Activated CD8-positive, alpha-beta T cell treated with anti-CD3 and anti-CD28 coated beads for 36 hours (primary cell): ENCODE measurements around the gene DACT3. TPM values are rescaled to one million over a fixed set of nuclear protein-coding genes. Genes with fewer than 3 reads are reported as not detected.

ENCODE experiments used
- ATAC-seq: fragments of 200-7000 bp; cut with Tn5 transposase; one replicate; pipeline ENCODE4 v1.10.0; 2021; ENCODE audit warnings: mild to moderate bottlenecking, moderate library complexity
- CTCF ChIA-PET: fragments of 350-600 bp; sonication (Branson Sonifier 250); formaldehyde crosslinking; loops from one replicate; lab custom pipeline; 2021; ENCODE audit warnings: antibody characterized with exemption; lab: Charles Lee
- POLR2A ChIA-PET: fragments of 350-600 bp; sonication (Branson Sonifier 250); formaldehyde crosslinking; loops from one replicate; lab custom pipeline; 2021; ENCODE audit warnings: antibody characterized with exemption; lab: Charles Lee
- DNase-seq: peaks from one replicate; pipeline ENCODE4 v3.0.0-alpha.2; 2020
- H3K27ac Mint-ChIP-seq: one replicate; pipeline ENCODE4 v1.8.0; 2021; ENCODE audit warnings: mild to moderate bottlenecking, mixed read lengths
- H3K27me3 Mint-ChIP-seq: one replicate; pipeline ENCODE4 v1.8.0; 2021; ENCODE audit warnings: mixed read lengths
- H3K36me3 Mint-ChIP-seq: one replicate; pipeline ENCODE4 v1.8.0; 2021; ENCODE audit warnings: low read depth, mixed read lengths
- H3K4me1 Mint-ChIP-seq: one replicate; pipeline ENCODE4 v1.8.0; 2021; ENCODE audit warnings: low read depth, mixed read lengths
- H3K4me3 Mint-ChIP-seq: one replicate; pipeline ENCODE4 v1.8.0; 2021; ENCODE audit warnings: mild to moderate bottlenecking, moderate library complexity, mixed read lengths
- H3K9me3 Mint-ChIP-seq: one replicate; pipeline ENCODE4 v1.8.0; 2021; ENCODE audit warnings: mixed read lengths
- CTCF ChIP-seq: fragments of 200-600 bp; IDR thresholded peaks from one replicate; pipeline ENCODE4 v1.8.0; 2022; ENCODE audit warnings: antibody characterized with exemption, mild to moderate bottlenecking
- intact Hi-C: fragments of 100-400 bp; cut with micrococcal nuclease; formaldehyde crosslinking; loops from one replicate; pipeline ENCODE4 v1.10.0; 2022
- total RNA-seq, 2 experiments: library from RNA; stranded (reverse); gene quantifications; one replicate each; pipeline ENCODE4 v1.2.3, GENCODE V29; 2021

The DACT3 gene
- total RNA-seq, 2 experiments from 2014 or later: 5.8 to 6.1 TPM

GRCh38 chr19:46637224-46637623 lies 23.8 kb downstream of the DACT3 start:
- POLR2A ChIA-PET: interaction anchor here (0.7 to 1.7 kb wide), 8 partner anchors 13 to 114 kb away, joined by 3 to 7 read pairs (median 3); partner anchors contain the start of gene CALM3

DNA sequence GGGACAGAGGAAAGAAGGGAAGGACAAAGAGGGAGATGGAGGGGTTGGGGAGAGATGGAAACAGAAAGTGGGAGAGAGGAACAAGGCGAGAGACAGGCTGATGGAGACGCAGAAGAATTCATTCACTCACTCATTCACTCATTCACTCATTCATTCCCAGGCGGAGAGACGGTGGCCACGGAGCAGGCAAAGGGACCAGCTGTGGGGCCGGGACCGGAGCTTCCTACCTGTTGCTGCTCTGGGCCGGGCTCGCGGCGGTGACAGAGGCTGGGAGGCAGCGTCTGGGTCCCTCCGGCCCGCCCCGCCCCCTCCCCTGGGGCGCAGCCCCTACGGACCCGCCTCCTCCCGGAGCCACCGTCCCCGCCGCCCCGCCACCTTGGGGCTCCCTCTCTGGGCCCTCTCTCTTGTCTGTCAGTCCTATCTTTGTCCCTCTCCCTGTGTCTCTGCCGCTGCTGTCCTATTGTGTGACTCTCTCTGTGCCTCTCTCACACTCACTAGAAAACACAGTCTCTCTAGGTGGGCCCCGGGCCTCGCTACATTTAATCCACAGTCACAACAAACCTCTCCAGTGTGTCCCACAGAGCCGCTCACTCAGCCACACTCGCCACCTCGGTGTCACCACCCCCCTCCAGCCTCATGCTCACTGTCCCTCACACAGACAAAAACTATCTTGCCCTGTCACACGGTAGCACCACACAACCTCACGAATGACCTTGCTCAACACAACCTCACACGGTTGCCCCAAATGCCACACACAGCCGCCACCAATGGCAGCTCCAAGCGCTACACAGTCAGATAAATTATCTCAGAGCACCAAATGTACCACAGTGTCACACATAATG lies 24.8 kb downstream of the DACT3 start, which contains the start of gene GNG8:
Gene GNG8 (minus strand): TSS at position 283 of the 842 bp plus-strand sequence. CDS start 1,520 bp downstream, outside the sequence.
- POLR2A ChIA-PET: interaction anchor here (1.1 to 1.7 kb wide), 4 partner anchors 14 to 113 kb away, joined by 3 to 7 read pairs (median 5); no protein-coding TSS in a partner anchor
- intact Hi-C loops: no loop called here
- peaks cover 14% of the 10 kb centered on the region for H3K36me3 Mint-ChIP-seq
- H3K4me3 Mint-ChIP-seq: peak within 1 kb of the TSS; percentile 76
- CTCF ChIA-PET: interaction anchor here (0.5 to 2.0 kb wide), 5 partner anchors 21 to 107 kb away, joined by 3 to 16 read pairs (median 4); partner anchors contain the start of gene DACT3
- peaks cover 3% of the 10 kb centered on the region for H3K27me3 Mint-ChIP-seq
- H3K4me1 Mint-ChIP-seq: peaks cover 22% of the 10 kb centered on the region
- peak; percentile 67 for DNase-seq
- peak within 1 kb of the TSS; percentile 71 for H3K27ac Mint-ChIP-seq
- H3K9me3 Mint-ChIP-seq: no peaks in the 10 kb centered on the region
- no peak for ATAC-seq
- no peak for TF ChIP-seq CTCF

More at GRCh38 chr19:46637224-46637623, 23.8 kb downstream of the DACT3 start:
- CTCF ChIA-PET: interaction anchor here (0.6 to 2.0 kb wide), 7 partner anchors 16 to 108 kb away, joined by 3 to 16 read pairs (median 4); partner anchors contain the start of gene DACT3
- DNase-seq: peak; percentile 52
- Mint-ChIP-seq H3K4me1 (peaks cover 19% of the 10 kb centered on the region), H3K4me3 (no peak overlapping the region), H3K27ac (no peak overlapping the region), H3K9me3 (no peaks in the 10 kb centered on the region), H3K27me3 (peaks cover 7% of the 10 kb centered on the region), H3K36me3 (peaks cover 14% of the 10 kb centered on the region)
- intact Hi-C loops: no loop called here
- no peak for TF ChIP-seq CTCF
- no peak for ATAC-seq

GRCh38 chr19:46634656-46635218 lies 26.2 kb downstream of the DACT3 start:
- TF ChIP-seq CTCF: no peak
- DNase-seq: peak; percentile 55
- H3K4me3 Mint-ChIP-seq: peak overlapping the region; percentile 76
- no peaks in the 10 kb centered on the region for H3K9me3 Mint-ChIP-seq
- CTCF ChIA-PET: interaction anchor here (5.3 to 5.4 kb wide), 2 partner anchors 19 to 27 kb away, joined by 30 to 68 read pairs; partner anchors contain the start of gene DACT3
- peak overlapping the region; percentile 9 for H3K27ac Mint-ChIP-seq
- no peaks in the 10 kb centered on the region for H3K27me3 Mint-ChIP-seq
- intact Hi-C loops: no loop called here
- peaks cover 19% of the 10 kb centered on the region for H3K4me1 Mint-ChIP-seq
- peaks cover 14% of the 10 kb centered on the region for H3K36me3 Mint-ChIP-seq
- no peak for ATAC-seq
- POLR2A ChIA-PET: interaction anchor here (0.6 to 6.9 kb wide), 3 partner anchors 16 to 24 kb away, joined by 3 to 116 read pairs (median 4); partner anchors contain the start of gene PTGIR

DNA sequence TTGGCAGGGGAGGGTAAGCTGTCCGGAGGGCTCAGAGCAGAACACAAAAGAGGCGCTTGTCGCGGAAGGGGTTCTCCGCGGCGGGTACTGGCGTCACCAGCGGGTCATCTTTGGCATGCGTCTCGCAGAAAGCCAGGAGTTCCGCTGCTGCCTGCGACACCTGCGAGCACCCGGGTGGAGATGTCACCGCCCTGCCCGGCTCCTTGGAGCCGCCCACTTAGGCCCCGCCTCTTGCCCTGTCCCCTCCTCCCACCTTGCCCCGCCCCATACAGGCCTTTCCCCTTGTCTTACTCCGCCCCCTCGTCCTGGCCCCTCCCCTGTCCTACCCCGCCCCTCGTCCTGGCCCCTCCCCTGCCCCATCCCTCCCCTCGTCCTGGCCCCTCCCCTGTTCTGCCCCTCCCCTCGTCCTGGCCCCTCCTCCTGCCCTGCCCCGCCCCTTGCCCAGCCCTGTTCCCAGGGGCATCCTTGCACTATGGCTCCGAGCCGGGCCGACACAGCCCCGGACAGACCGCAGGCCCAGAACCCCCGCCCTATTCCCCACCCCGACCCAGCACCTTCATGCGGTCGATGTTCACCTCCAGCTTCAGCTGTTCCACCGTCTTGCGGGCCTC lies 26.8 kb downstream of the DACT3 start:
- ATAC-seq (peak; percentile 74), DNase-seq (peak; percentile 98)
- ChIA-PET POLR2A (interaction anchor here (0.6 to 6.9 kb wide), 5 partner anchors 15 to 33 kb away, joined by 3 to 116 read pairs (median 4); partner anchors contain the start of genes CALM3 and PTGIR), CTCF (interaction anchor here (5.3 to 5.4 kb wide), 2 partner anchors 18 to 28 kb away, joined by 30 to 68 read pairs; partner anchors contain the start of gene DACT3)
- intact Hi-C loops: no loop called here
- Mint-ChIP-seq H3K4me3 (peak overlapping the region; percentile 82), H3K27me3 (no peaks in the 10 kb centered on the region), H3K27ac (peak overlapping the region; percentile 66), H3K4me1 (peaks cover 18% of the 10 kb centered on the region), H3K36me3 (peaks cover 14% of the 10 kb centered on the region), H3K9me3 (no peaks in the 10 kb centered on the region)
- no peak for TF ChIP-seq CTCF
